RWPE1 (cell line): Measurements from ENCODE around the gene PHC2.

Experiments
- CTCF ChIA-PET: fragments of 350-600 bp; sonication (Branson Sonifier 250); formaldehyde crosslinking; extraction: SDS; loops from one replicate; lab custom pipeline; 2021; lab: Yijun Ruan, JAX
- POLR2A ChIA-PET: fragments of 400-600 bp; formaldehyde crosslinking; extraction: SDS; loops from one replicate; lab custom pipeline; 2020; ENCODE audit warnings: antibody characterized with exemption; ENCODE audit not compliant: low non-redundant PET; lab: Yijun Ruan, JAX
- DNase-seq: peaks from one replicate; pipeline ENCODE4 v3.0.0; 2012; ENCODE audit warnings: low spot score
- H3K27ac ChIP-seq: fragments of 450-650 bp; 2 replicates; pipeline ENCODE4 v1.5.1; 2017
- TF ChIP-seq, protein P1 (sequence below): fragments of 450-650 bp; conservative IDR thresholded peaks from 2 replicates; pipeline ENCODE4 v1.5.1; 2017; ENCODE audit warnings: low read depth, mild to moderate bottlenecking

PHC2 gene

DNA sequence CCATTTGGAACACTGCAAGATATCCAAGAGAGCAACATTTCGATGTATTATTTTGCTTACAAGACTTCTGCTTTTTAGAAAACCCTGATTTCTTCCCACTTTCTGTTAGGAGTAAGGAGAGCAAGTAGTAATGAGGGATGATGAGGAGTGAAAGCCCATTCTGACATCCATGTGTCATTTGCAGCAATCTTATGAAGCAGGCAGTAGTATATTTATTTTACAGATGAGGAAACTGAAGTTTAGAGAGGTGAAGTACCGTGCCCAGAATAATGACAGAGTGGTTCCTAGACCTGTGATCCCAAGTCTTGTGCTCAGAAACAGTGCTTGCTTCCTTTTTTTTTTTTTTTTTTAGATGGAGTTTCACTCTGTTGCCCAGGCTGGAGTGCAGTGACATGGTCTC is 34.4 kb upstream of the PHC2 start:
- H3K27ac ChIP-seq: no peak overlapping the region
- ChIA-PET POLR2A (no interaction called here), CTCF (no interaction called here)
- DNase-seq: no peak
- TF ChIP-seq, protein P1, sequence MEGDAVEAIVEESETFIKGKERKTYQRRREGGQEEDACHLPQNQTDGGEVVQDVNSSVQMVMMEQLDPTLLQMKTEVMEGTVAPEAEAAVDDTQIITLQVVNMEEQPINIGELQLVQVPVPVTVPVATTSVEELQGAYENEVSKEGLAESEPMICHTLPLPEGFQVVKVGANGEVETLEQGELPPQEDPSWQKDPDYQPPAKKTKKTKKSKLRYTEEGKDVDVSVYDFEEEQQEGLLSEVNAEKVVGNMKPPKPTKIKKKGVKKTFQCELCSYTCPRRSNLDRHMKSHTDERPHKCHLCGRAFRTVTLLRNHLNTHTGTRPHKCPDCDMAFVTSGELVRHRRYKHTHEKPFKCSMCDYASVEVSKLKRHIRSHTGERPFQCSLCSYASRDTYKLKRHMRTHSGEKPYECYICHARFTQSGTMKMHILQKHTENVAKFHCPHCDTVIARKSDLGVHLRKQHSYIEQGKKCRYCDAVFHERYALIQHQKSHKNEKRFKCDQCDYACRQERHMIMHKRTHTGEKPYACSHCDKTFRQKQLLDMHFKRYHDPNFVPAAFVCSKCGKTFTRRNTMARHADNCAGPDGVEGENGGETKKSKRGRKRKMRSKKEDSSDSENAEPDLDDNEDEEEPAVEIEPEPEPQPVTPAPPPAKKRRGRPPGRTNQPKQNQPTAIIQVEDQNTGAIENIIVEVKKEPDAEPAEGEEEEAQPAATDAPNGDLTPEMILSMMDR: no peak

DNA sequence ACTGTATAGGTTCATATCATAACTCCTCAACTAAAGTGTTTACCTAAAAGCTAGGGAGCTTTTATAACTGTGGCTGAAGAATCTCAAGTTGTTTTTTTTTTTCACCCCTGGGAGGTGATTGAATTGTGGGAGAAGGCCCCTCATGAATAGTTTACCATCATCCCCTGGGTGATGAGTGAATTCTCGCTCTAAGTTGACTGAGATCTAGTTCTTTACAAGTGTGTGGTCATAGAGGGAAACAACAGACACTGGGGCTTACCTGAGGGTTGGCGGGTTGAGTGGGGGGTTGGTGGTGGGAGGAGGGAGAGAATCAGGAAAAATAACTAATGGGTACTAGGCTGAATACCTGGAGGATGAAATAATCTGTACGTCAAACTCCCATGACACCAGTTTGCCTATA is 33.7 kb upstream of the PHC2 start:
- TF ChIP-seq, protein P1: no peak
- H3K27ac ChIP-seq: no peak overlapping the region
- POLR2A ChIA-PET: no interaction called here
- no peak for DNase-seq
- CTCF ChIA-PET: interaction anchor here (0.6 kb wide), 1 partner anchor 25 kb away, joined by 6 read pairs; no protein-coding TSS in a partner anchor

DNA sequence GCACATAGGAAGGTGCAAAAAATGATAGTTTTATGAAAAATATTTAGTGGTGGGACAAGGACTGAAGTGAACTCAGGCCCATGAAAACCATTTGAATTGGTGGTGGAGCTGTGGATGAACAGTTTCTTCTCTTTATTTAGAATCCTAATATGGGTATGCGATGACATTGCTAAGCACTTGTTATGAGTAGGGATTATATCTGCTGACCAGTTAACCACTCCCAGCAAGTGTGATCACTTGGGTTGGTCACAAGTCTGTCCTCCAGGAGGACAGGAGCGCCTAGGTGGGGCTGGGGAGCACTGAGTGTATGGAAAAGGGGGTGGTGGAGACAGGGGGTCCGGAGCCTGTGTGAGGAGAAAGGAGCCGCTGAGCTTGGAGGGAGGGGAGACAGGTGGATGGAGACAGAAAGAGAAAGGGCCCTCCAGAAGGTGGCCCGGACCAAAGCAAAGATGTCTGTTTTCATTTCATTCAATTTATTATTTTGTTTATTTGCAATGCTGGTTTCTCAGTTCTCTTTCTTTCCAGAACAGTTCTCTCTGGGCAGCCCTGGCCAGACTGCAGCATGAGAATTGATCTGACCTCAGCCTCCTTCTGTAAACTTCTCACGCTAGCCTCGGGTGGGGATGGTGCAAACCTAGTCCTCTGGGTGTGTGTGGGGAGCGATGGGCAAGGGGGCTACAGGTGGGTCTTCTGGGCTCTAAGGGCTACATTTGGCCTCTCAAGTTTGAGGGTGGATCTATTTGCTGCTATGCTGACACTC is 31.7 kb upstream of the PHC2 start:
- H3K27ac ChIP-seq: no peak overlapping the region
- TF ChIP-seq, protein P1: no peak
- ChIA-PET POLR2A (no interaction called here), CTCF (no interaction called here)
- DNase-seq: no peak

DNA sequence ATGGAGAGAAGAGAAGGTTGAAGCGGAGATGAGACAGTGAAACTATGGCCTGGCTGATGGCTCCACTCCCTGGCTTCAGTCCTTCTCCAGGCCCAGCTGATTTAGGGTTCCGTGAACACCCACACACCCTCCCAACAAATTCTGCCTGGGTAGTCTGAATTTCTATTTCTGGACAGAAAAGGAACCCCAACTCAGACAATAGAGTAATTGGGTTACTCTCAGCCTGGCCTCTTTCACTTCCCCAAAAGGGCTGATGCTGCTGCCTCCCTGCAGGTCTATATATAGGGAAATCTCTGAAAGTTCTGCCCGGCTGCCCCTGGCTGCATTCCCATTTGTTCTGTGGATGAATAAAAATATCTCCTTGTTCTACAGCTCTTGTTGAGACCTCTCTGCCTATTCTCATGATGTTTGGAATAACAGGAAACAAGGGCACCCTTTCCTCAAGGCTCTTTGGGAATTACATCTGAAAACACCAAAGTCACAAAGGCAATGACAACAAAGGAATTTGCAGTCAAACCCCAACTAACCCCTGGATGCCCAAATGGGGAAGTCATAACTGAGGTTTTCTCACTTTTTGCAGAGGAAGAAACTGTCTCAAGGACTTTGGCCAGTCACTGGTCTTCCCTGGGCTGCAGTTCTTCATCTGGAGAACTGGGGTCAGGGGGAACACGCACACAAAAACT is 30.2 kb upstream of the PHC2 start:
- DNase-seq: no peak
- TF ChIP-seq, protein P1: no peak
- POLR2A ChIA-PET: no interaction called here
- no peak overlapping the region for H3K27ac ChIP-seq
- CTCF ChIA-PET: interaction anchor here (1.0 kb wide), 1 partner anchor 31 kb away, joined by 4 read pairs; no protein-coding TSS in a partner anchor

DNA sequence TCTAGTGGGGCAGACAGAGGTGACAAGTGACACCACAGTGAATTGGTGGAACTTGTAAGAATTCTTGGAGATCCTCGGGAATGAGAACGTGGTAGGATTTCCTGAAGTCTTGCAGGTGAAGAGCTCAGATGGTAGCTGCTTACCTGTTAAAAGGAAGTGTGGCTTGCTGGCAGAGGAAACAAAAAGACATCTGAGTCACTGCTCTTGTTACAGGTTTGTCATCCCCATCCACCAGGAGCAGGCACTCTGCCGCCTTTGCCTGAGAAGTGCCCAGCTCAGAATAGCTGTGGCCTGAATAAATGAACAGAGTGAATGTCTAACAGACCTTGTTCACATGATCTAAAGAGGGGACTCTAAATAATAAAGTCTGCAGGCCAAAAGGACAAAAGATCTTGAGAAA is 29.2 kb upstream of the PHC2 start:
- POLR2A ChIA-PET: no interaction called here
- TF ChIP-seq, protein P1: no peak
- DNase-seq: no peak
- H3K27ac ChIP-seq: no peak overlapping the region
- CTCF ChIA-PET: interaction anchor here (0.6 to 1.0 kb wide), 3 partner anchors 23 to 165 kb away, joined by 3 to 4 read pairs (median 3); no protein-coding TSS in a partner anchor

DNA sequence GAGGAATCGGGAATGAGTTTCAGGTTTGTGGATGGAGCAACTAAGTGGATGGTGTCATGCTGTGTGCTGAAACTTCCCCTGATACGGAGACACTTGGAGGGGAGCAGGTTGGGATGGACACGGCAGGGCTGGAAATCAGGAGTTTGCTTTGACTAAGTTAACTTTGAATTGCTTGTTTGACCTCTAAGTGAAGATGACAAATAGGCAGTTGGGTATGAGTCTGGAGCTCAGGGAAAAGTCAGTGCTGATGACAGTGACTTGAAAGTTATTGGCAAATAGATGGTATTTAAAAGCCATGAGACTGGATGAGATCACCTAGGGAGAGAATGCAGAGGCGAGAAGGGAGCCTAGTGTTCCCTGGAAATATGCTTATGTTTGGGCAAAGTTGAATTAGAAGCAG is 28.8 kb upstream of the PHC2 start:
- ChIA-PET POLR2A (no interaction called here), CTCF (interaction anchor here (1.0 kb wide), 2 partner anchors 29 to 164 kb away, joined by 3 to 4 read pairs; no protein-coding TSS in a partner anchor)
- DNase-seq: no peak
- H3K27ac ChIP-seq: no peak overlapping the region
- TF ChIP-seq, protein P1: no peak
